ENCODE results near the gene LENG8.

- TF ChIP-seq CTCF (IDR thresholded peaks at IDR 0.05; ENCODE audit: low read length) (no peak), EZH2phosphoT487 (IDR thresholded peaks at IDR 0.05; ENCODE audit: low read length) (no peak)
Measured at GRCh38 chr19:54469496-54469934, 20.5 kb downstream of the LENG8 start.
